Stimulated activated CD8-positive, alpha-beta memory T cell treated with anti-CD3 and anti-CD28 coated beads, Interleukin-4, amount 100 ng/mL, for 1 hour (primary cell): ENCODE results near the gene VEGFD.

ENCODE experiments used
- DNase-seq, 2 donors: peaks; one replicate each; pipeline ENCODE4 v3.0.0-alpha.2; 2020; ENCODE audit warnings: low read depth in 2 of 2, low spot score in 1 of 2

Gene VEGFD, protein sequence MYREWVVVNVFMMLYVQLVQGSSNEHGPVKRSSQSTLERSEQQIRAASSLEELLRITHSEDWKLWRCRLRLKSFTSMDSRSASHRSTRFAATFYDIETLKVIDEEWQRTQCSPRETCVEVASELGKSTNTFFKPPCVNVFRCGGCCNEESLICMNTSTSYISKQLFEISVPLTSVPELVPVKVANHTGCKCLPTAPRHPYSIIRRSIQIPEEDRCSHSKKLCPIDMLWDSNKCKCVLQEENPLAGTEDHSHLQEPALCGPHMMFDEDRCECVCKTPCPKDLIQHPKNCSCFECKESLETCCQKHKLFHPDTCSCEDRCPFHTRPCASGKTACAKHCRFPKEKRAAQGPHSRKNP

DNA sequence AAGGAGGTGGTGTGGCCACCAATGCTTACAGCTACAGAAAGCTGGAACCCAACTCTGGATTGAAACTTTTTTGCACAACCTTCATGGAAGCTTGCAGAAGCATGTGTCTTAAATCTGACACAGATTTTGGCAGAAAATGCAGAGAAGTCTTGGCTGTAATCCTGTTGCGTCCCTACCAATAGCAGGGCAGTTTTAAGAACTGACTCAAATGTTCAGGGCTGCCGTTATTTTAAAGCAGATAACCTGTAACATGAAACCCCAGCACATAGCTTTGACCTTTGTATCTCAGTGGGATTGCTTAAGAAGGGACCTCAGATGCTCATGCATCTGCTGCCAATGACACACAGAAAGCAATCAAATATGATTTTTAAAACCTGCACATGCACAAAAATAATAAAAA lies at the start of gene VEGFD:
VEGFD (minus strand) TSS at position 110 of the 400 bp plus-strand sequence. CDS start 467 bp downstream, outside the sequence.
- DNase-seq = no peak

DNA sequence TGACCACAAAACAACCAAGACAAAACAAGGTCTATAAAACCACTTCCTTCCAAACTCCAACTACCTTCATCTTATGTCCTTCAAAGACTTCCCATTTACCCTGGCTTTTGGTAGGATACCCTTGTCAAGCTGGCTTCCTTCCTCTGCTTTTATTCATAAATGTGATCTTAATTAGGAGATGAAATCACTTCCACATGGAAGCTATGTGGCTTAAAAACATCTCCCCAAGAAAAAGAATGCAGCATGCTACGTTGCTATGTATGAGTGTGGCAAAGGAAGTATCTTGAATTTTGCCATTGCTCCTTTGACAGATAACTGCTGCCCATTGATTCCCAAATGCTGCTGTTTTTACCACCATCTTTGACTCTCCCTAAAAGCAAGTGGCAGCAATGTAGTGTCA lies 46.4 kb upstream of the VEGFD start:
- DNase-seq = no peak

DNA sequence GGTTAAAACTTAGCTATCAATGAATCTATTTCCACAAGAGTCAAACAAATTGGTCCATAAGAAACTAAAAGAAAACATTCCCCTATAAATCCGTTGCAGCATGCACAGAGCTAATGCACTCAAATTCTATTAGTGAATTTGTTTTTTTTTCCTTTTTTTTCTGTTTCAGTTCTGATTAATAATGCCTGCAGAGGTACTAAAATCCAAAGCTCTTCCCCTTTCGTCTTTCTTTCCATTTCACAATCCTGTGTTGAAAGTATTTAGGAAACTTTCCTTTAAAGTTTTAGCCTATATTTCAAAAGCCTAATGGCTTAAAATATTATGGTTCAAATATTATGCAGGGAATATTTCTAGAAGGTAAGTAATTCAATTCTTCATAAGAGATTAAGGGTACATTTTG lies 45.9 kb upstream of the VEGFD start:
- DNase-seq = no peak

DNA sequence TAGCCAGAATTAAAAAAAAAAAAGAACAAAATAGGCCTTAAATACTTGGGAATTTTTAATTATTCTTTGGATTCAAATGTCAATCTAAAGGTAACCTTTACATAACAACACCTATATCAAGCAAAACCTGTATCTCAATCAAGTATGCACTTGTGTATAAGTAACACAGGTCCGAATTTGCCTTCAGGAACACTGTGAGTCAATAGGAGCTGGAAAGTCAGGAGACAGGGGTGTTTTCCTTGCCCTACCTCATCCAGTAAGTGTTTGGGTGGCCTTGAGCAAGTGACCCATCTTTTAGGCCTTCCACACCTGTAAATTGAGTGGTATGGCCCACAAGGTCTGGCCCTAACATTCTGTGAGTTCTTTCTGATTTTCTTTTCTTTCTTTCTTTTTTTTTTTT lies 40.8 kb upstream of the VEGFD start:
- no peak for DNase-seq

DNA sequence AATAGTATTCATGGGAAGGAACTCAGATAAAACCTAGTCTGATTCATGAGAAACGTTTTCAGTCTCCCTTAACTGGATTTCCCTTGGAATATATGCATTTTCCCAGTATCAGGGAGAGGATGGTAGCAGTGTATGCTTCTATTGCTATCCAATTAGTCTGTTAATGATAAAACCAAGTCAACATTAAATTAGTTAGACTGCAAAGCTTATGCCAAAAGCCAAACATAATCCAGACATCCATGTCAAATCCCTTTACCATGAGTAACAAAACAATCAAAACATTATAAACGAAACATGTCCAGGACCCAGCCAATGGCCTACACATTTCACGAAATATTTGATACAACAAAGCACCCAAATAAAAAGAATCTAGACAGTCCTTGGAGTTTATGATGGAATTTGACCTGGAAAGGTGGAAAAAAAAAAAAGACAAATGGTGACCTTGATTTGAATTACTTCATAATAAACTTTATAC lies 34.5 kb upstream of the VEGFD start:
- DNase-seq = no peak

DNA sequence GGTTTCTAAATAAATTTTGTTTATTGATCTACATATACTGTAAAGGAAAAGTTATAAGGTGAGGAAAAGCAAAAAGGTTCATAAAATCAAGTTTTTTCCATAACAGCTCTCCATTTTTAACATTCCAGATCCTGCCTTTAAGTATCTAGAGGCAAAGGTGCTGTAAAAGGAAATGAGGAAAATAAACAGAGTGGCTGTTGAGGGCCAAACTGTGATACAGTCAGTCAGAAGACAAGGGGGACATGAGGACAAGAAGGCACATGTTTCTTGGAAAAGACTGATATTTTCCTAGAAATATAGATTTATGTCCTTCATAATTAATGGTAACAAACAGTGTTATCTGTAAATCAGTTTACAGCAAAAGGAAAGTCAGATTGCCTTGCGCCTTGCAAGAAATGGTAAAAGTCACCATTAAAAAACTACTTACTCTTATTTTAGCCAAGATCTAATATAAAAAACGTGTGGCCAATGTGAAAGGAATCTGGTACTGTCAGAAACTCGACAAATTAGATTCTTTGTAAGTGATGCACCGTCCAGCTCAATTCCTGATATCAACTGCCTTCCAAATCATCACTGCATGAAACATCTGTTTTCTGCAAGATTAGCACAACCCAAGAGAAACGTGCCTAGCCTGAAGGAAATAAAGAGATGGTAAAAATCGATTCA lies 34.0 kb upstream of the VEGFD start:
- DNase-seq = no peak

DNA sequence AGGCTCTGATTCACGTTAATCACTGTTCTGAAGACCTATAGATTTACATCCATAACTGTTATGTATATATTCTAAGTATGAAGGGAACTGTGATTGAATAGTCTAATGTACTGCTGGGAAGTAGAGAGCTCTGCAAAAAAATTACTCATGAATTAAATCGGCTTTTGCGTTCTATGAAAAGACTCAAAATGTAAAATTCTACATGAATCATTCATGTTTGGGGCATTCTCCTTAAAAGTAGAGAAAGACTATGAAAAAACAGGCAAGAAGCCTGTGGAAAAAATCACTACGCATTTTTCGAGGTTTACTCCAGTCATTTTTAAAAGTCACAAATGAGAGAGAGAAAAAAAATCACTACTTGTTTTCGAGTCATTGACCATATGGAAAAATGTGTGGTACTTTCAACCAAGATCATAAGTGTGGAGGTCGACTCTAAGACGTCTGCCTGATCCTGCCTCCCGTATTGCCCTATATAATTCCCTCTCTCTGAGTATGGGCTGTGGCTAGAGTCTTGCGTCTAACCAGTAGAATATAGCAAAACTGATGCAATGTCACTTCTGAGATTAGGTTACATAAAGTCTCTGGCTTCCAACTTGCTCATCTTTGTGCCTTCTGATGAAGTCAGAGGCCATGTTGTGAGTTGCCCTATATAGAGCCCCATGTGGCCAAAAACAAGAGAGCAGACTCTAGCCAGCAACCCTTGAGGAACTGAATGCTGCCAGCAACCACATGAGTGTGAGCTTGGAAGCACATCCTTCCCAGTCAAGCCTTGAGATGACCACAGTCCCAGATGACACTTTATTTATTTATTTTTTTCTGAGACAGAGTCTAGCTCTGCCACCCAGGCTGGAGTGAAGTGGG lies 32.1 kb upstream of the VEGFD start:
- DNase-seq = no peak

DNA sequence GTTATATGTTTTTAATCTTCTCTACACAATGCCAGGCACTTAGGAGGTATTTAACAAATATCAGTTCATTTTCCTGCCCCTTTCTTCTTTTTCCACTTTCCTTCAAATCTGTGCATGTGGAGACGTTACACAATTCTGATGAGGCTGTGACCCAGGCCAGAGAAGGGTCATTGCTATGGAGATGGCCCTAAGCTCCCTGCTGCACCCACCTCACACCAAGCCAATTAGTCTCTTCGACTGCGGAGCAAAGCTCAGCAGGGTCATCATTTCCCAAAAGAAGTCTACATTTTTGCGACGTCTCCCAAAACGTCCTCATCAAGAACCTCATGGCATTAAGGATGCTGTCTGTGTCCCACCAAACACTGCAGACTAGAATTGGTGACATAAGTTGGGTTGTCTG lies 28.9 kb upstream of the VEGFD start:
- no peak for DNase-seq

DNA sequence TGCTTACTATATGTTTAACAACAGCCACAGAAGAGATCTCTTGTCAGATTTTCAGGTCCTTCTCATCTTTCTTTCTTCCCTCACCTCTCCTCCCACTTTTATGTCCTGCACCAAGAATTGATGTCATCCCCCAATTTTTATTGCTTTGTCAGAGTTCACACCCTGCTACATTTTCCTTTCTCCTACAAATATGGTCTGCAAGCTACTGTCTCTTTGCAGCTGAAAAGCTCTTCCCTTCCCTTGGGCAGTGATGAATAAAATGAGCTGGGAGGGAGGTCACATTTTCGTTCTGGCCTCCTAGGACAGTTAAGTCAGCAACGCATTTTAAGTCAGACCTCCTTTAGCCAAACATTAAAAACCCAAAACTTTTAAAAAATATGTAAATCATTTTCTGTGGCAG lies 26.7 kb upstream of the VEGFD start:
- DNase-seq = no peak

DNA sequence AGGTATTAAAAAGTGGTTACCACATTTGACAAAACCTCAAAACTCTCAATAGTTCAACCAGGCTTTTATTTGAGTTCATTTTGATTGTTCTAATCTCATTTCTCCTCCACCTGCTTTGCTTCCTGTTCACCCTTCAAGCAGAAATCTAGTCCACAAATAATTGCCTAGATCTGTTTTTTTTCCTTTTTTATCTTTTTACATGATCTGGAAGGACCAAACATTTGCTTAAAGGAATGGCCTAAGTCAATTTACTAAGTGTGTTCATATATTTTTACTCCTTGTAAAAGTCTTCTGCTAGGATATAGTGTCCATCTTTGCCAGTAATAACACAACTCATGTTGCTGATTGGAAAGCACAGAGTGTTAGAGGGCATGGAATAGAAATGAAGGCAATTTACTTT lies 26.2 kb upstream of the VEGFD start:
- no peak for DNase-seq

DNA sequence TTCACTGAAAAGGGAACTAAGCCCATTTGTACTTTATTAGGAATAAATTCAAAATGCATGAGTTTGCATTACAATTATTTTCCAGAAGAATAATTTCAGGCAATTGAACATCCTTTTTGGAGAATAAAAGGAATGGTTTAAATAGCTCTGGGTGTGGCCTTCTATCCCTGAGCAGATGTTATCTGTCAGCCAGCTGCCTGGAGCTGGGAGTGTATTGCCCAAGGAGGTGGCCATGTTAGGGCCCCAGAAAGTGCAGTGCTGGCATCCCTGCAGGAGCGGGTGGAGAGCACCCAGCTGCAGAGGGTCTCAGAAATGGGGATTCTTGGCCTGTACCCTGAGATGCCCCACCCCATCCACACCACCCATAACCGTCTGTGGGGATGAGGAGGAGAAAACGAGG lies 21.6 kb upstream of the VEGFD start:
- no peak for DNase-seq

DNA sequence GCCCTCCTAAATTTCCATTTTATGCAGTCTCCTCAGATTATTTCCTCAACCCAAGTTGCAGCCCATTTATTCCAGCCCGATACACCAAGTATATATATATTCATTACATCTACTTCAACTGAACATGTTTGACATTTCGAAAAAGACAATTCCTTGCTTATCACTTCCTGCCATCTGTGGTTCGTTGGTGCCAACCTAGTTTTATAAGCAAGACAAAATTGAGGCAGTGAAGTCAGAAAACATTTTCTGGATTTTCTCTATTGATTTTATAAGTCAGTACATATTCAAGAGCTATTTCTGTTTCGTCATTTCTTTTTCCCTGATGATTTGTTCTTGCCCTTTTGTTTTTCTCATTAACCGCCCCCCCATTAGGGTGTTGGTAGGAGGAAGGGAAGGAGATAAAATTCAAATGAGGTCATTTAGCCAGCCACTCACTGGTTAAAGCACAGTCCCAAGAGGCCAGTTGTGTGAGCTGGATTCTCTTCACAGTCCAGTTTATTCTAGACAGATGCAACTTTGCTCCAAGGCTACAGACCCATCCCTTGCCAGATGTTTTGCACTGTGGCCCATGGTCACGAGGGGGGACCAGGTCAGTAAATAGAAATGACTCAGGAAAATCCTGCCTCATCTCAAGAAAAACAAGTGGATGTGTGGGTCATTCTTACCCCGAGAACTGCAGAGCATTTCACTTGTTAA lies 20.3 kb upstream of the VEGFD start:
- DNase-seq = no peak

DNA sequence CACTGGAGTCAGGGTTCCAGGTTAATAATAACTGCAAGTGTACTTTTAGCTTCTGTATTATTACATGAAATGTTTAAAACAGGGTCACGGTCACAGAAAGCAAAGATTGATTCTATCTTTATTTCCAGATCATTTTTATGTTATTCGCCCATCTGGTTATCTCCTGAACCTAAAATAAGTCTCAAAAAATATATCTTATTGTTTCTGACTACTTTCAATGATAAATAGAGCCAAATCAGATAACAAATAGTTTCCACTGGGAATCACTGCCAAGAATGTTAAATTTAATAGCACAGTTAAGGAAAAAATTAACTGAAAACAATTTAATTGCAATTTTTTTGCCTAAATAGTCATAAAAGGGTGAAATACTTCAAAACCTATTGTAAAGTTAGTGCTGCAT lies 17.2 kb upstream of the VEGFD start:
- DNase-seq = no peak

DNA sequence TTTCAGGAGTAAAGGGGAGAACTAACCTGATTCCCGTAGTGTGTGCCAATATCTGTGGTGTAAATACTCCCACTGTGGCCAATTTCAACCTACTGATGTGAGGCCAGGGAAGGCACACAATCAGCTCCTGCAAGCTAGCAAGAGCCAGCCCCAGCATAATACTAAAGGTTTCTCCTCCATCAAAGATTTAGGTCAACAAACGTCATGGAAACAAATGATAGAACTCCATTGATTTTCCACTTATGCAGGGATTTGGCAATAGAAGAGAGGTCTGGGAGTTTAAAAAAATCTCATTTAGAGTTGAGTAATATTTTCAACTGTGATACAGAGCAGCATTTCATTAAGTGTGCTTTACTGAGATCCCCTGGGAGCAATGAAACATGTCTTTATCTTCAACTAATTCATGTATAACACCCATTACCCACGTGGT lies 15.8 kb upstream of the VEGFD start:
- DNase-seq = no peak

DNA sequence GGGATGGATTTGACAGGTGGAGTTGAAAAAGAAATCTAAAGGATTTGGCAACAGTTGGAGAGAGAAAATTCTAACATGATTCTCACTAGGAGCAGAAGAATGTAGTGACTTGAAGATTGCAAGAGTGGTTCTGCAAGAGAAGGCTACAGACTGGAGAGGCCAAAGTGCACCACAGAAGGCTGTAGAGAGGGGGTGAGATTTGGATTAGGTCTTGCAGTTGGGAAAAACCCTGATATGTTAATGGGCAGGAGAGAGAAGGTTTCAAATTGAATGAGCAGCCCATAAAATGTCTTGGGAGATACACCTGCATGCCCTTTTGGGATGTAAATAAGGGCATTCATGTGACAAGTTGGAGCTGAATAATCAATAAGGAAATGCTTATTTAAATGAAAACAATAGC lies 14.7 kb upstream of the VEGFD start:
- DNase-seq = no peak

DNA sequence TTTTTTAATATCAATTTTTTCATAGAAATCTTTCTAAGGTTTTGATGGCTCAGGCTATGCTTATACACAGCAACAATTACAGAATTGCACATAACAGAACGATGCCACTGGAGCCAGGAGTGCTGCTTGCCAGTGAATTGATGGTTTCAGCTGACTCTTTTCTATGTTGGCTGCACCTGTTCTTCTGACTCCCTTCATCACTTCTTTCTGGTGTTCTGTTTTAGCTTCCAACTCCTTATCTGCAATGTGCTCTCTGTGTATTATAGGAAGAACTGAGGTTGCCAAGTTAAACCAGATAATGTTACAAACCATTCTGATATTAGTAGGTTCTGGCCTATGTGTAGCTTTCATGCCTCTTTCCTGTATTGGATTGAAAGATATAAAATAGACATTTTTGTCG lies 11.6 kb upstream of the VEGFD start:
- DNase-seq = no peak

DNA sequence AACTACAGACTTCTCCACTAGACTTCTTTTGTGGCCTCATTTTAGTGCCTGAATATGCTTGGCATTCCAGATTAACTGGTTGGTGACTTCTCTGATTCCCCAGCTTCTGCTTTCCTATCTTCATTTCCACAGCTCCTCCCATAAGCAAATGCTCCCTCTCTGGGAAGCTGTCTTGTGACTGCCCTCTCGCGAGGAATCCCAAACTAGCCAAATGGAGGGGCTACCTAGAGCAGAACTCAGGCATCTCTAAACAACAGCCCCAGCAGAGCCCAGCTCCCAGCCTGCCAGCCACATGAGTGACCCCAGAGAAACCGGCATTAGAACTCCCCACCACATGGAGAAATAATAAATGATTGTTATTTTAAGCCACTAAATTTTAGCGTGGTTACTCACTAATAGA lies 7.6 kb upstream of the VEGFD start:
- DNase-seq = no peak

DNA sequence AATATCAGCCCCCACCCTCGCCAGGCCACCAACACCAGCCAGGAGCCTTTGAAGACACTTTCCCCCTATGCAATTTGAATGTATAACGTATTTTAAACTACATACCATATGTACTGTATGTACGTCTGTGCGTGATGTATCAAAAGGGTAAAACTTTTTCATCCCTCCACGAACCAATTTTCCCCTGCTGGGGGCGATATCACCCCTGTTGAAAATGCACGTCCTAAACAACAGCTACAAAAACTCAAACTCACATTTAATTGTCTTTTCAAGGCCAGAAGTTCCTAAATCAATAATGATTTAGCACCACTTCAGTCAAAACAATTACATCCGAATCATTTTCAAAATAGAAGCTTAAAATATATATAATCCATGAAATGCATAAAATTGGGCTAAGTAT lies 1.4 kb downstream of the VEGFD start:
- DNase-seq = no peak

DNA sequence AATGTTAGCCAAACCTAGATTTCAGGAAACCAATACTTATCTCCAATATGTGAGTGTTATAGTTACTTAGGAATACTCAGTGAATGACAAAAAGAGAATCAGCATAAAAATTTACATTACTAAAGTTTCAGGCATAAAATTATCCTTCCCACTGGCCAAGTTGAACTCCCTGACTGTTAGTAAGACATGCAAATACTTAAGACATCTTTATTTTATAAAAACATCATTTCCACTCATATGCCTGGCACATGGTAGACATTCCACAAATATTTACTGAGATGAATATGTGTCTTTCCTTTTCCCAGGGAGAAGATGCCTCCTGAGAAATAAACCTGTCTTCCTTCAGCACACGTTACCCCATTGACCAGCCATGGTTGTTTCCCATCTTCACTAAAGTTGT lies 7.3 kb downstream of the VEGFD start:
- no peak for DNase-seq

DNA sequence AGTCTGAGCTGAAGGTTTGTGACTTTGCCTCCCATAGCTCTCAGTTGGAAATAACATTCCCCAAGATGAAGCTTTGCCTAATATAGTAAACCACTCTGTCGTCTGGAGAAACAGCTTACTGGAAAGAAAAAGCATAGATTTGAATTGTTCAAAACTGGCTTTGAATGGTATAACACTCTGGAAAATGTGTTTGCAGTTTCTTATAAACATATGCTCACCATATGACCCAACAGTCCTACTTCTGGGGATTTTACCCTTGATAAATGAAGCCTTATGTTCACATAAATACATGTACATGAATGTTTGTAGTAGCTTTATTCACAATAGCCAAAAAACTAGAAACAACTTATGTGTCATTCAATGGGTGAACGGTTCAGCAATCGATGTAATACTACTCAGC lies 10.2 kb downstream of the VEGFD start:
- no peak for DNase-seq
